Ascending aorta (tissue), 2 donors: ENCODE data around the gene DIO3. TPM values are rescaled to one million over a fixed set of nuclear protein-coding genes. Genes with fewer than 3 reads are reported as not detected.

Source experiments
- DNase-seq, 2 donors: peaks; one replicate each; pipeline ENCODE4 v3.0.0-alpha.2; 2019; ENCODE audit warnings: low spot score in 2 of 2
- H3K27ac ChIP-seq, 2 donors: fragments of 200-600 bp; sonication (generic); one replicate each; pipeline ENCODE4 v1.5.1; 2016 to 2017; ENCODE audit warnings: mild to moderate bottlenecking in 1 of 2
- H3K27me3 ChIP-seq: fragments of 200-600 bp; sonication (generic); one replicate; pipeline ENCODE4 v1.5.1; 2017
- H3K36me3 ChIP-seq, 2 donors: fragments of 200-600 bp; sonication (generic); one replicate each; pipeline ENCODE4 v1.5.1; 2016
- H3K4me1 ChIP-seq, 2 donors: fragments of 200-600 bp; sonication (generic); one replicate each; pipeline ENCODE4 v1.5.1; 2016 to 2017; ENCODE audit warnings: mild to moderate bottlenecking in 1 of 2
- H3K4me3 ChIP-seq, 2 donors: fragments of 200-600 bp; sonication (generic); one replicate each; pipeline ENCODE4 v1.5.1; 2016 to 2017; ENCODE audit warnings: mild to moderate bottlenecking in 1 of 2
- H3K9me3 ChIP-seq, 2 donors: fragments of 200-600 bp; sonication (generic); one replicate each; pipeline ENCODE4 v1.5.1; 2016
- CTCF ChIP-seq, 3 experiments: fragments of 200-600 bp in 2 of 3; fragments of 450-650 bp in 1 of 3; sonication (generic) in 2 of 3; IDR thresholded peaks; one replicate each; pipeline ENCODE4 v1.5.1; 2016 to 2019; ENCODE audit warnings: antibody characterized with exemption in 3 of 3, mild to moderate bottlenecking in 1 of 3, moderate library complexity in 1 of 3
- intact Hi-C: fragments of 100-400 bp; cut with DNase I; formaldehyde crosslinking; loops from one replicate; pipeline ENCODE4 v1.15.1; 2023
- total RNA-seq: library from RNA; depleted of rRNA; stranded (reverse); fragments of >200 nt; gene quantifications from one replicate; pipeline ENCODE4 v1.1.0, GENCODE V29; 2016

The DIO3 gene
- total RNA-seq, 1 donor from 2014 or later: not detected

DNA sequence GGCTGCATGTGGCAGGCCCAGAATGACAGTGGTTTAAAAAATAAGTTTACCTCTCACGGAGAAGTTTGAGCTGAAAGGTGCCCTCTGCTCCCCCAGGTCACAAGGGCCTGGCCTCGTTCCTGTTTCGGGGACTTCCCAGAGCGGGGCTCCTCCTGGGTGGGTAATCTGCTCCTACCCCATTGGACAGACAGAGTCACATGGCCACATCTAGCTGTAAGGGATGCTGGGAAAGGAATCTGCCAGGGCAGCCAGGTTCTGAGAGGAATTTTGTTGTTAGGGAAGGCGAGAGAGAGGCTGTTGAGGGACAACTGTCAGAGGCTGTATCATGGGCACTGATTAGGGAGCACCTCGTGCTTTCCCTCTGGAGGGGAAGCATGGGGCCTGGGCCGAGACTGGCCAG lies 24.0 kb upstream of the DIO3 start:
- DNase-seq: no peak
- intact Hi-C loops: no loop called here
- TF ChIP-seq CTCF (IDR thresholded peaks at IDR 0.05): no peak

DNA sequence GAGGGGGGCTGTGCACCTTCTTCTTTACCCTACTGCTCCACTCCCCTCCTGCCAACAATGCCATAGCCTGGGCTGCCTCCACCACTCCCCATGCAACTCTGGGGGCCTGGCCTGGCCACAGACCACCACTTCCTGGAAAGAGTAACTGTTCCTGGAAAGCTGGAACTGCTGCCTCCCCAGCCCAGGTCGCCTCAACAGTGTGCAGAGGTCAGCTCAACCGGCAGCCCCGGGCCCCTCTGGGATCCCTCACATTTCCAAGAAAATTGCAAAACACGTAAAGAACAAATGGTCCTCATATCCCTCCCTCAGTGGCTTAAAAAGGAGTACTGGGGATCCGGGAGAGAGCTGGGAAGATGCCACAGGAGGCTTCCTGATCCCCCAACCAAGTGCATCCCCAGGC lies 22.4 kb upstream of the DIO3 start:
- Histone ChIP-seq H3K9me3 (no peaks in the 10 kb centered on the region), H3K4me3 (no peak overlapping the region), H3K27ac (no peak overlapping the region), H3K4me1 (no peaks in the 10 kb centered on the region), H3K27me3 (no peaks in the 10 kb centered on the region), H3K36me3 (no peaks in the 10 kb centered on the region)
- intact Hi-C loops: no loop called here
- TF ChIP-seq CTCF (IDR thresholded peaks at IDR 0.05): no peak
- no peak for DNase-seq

More for the DNA sequence above, 24.0 kb upstream of the DIO3 start:
- no peak overlapping the region for H3K4me3 ChIP-seq
- H3K4me1 ChIP-seq: no peaks in the 10 kb centered on the region
- H3K36me3 ChIP-seq: no peaks in the 10 kb centered on the region
- no peaks in the 10 kb centered on the region for H3K27me3 ChIP-seq
- H3K9me3 ChIP-seq: no peaks in the 10 kb centered on the region
- H3K27ac ChIP-seq: no peak overlapping the region

DNA sequence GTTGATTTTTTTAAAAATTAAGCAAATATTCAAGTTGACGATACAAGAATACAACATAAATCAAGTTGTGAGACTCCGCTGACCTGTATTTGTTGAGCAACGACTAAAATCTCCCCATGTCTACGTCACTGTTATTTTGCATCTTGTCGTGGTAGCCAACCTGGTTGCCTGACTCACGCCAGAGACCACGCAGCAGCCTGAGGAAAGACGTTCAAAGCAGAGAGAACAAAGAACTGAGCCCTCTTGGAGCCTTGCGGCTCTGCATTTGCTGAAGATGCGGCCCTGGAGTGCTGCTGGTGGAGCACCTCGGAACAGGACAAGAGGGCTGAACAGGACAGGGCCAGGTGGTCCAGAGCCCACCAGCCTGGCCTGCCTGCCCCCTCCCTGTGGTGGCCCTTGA lies 21.4 kb upstream of the DIO3 start:
- H3K4me1 ChIP-seq: no peaks in the 10 kb centered on the region
- intact Hi-C loops: loop anchor here (10.0 kb wide), 1 partner anchor 1885 kb away; no protein-coding TSS in a partner anchor
- H3K27ac ChIP-seq: no peak overlapping the region
- no peaks in the 10 kb centered on the region for H3K36me3 ChIP-seq
- no peak for DNase-seq
- H3K9me3 ChIP-seq: no peaks in the 10 kb centered on the region
- no peak for TF ChIP-seq CTCF (IDR thresholded peaks at IDR 0.05)
- H3K27me3 ChIP-seq: no peaks in the 10 kb centered on the region
- H3K4me3 ChIP-seq: no peak overlapping the region

DNA sequence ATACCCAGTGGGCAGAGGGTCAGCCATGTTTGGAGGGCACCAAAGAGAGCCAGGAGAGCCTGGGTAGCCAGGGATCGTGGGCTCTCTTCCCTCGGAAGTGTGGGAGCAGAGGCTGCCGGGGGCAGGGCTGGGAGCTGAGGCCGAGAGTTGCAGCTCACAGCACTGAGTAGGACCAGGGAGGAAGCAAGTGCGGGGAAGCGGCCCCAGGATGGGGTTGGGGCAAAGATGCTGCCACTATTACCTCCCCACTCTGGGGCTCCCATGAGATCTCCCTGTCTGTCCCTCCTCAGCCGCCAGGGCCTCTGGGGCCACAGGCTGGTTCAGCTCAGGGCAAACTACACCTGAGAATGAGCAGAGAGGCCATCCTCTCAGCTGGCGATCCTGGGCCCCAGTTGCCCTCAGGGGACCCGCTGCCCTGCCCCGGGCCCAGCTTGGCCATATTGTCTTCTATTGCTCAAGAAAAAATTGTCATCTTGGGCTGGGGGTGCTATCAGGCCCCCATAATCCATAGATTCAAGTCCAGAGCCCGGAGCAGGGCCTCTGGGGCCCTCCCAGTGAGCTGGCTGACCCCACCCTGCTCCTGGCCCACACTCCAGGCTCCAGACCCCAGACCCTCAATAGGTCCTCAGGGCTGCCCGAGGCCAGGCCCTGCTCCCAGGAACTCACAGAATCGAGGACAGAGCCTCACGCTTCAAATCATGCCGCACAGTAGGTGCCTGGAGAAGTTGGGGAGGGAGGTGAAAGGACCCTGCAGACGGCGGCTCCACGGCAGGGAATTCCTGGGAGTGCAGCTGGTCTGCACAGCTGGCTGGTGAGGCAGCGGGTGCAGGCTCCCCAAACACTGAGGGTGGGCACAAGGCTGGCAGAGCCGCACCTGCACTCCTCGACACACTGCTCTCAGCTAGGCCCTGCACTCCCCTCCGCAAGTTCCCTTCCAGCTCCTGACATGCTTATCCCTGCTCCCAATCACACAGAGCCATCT lies 20.5 kb upstream of the DIO3 start:
- no peak overlapping the region for H3K4me3 ChIP-seq
- no peaks in the 10 kb centered on the region for H3K4me1 ChIP-seq
- no peak for TF ChIP-seq CTCF (IDR thresholded peaks at IDR 0.05)
- H3K9me3 ChIP-seq: no peaks in the 10 kb centered on the region
- no peaks in the 10 kb centered on the region for H3K27me3 ChIP-seq
- H3K27ac ChIP-seq: no peak overlapping the region
- H3K36me3 ChIP-seq: no peaks in the 10 kb centered on the region
- no peak for DNase-seq
- intact Hi-C loops: loop anchor here (10.0 kb wide), 1 partner anchor 1886 kb away; no protein-coding TSS in a partner anchor

DNA sequence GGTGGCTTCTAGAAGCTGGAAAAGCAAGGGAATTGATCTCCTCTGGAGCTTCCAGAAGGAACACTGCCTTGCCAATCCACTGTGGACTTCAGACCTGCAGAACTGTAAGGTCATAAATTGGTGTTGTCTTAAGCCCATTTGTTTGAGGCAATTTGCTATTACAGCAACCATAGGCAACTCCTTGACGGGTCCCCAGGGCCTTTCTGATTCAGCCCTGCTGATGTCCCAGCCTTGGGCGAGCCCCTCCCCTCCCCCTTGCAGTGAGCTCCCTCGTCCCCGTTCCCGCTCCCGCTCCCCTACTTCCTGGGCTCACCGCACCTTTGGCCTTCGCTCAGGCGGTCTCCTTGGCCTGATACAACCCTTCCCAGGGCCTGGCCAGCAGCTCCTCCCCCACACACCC lies 18.9 kb upstream of the DIO3 start:
- Histone ChIP-seq H3K36me3 (no peaks in the 10 kb centered on the region), H3K27ac (no peak overlapping the region), H3K4me3 (no peak overlapping the region), H3K9me3 (no peaks in the 10 kb centered on the region), H3K4me1 (no peaks in the 10 kb centered on the region), H3K27me3 (no peaks in the 10 kb centered on the region)
- no peak for DNase-seq
- intact Hi-C loops: loop anchor here (10.0 kb wide), 1 partner anchor 1888 kb away; no protein-coding TSS in a partner anchor
- TF ChIP-seq CTCF (IDR thresholded peaks at IDR 0.05): no peak
